Psoas muscle (tissue), 8 donors: ENCODE measurements around the gene PEX1. TPM values are rescaled to one million over a fixed set of nuclear protein-coding genes. Genes with fewer than 3 reads are reported as not detected.

Source experiments
- ATAC-seq, 4 donors: fragments of 200-7000 bp; cut with Tn5 transposase; one replicate each; pipeline ENCODE4 v1.9.1; 2020; ENCODE audit warnings: moderate library complexity in 3 of 4, mild to moderate bottlenecking in 2 of 4
- DNase-seq, 2 donors: peaks; one replicate each; pipeline ENCODE4 v3.0.0-alpha.2; 2020
- H3K27ac ChIP-seq: fragments of 200-600 bp; one replicate; pipeline ENCODE4 v1.8.0; 2022
- H3K27me3 ChIP-seq, 3 donors: fragments of 200-600 bp in 1 of 3; one replicate each; pipeline versions ENCODE4 v1.6.1 to v1.8.0; 2013 to 2022; ENCODE audit warnings: low read length in 2 of 3, mild to moderate bottlenecking in 2 of 3, moderate library complexity in 1 of 3; ENCODE audit not compliant: insufficient read depth in 3 of 3
- H3K36me3 ChIP-seq, 2 donors: fragments of 200-600 bp in 1 of 2; one replicate each; pipeline versions ENCODE4 v1.6.1 to v1.8.0; 2013 to 2022; ENCODE audit warnings: low read depth in 1 of 2, mild to moderate bottlenecking in 1 of 2, moderate library complexity in 1 of 2; ENCODE audit not compliant: insufficient read depth in 1 of 2
- H3K4me1 ChIP-seq: fragments of 200-600 bp; one replicate; pipeline ENCODE4 v1.8.0; 2022
- H3K4me3 ChIP-seq: fragments of 200-600 bp; one replicate; pipeline ENCODE4 v1.8.0; 2022; ENCODE audit warnings: mild to moderate bottlenecking
- H3K9me3 ChIP-seq: fragments of 200-600 bp; one replicate; pipeline ENCODE4 v1.8.0; 2022
- WGBS, 3 donors: extraction: QIAGEN DNeasy Blood & Tissue Kit; methylation state at CpG; one replicate each; pipeline versions ENCODE4 v1.1.6 to v1.1.7; 2013; 5-methylcytosine and 5-hydroxymethylcytosine counted together
- intact Hi-C, 2 donors: fragments of 100-400 bp; cut with DNase I; formaldehyde crosslinking; loops; one replicate each; pipeline versions ENCODE4 v1.11.0 to v1.14.2; 2022
- polyA plus RNA-seq, 3 donors: library from polyadenylated mRNA; stranded (reverse); fragments of 200-250 nt; gene quantifications; one replicate each; pipeline ENCODE4 v1.2.3, GENCODE V29; 2013
- total RNA-seq, 4 donors: library from RNA; stranded (reverse); fragmentation: NEBNext Ultra II Directional in 2 of 4; extraction: Animal tissue kit (Norgen Biotek cat#: 25700) in 2 of 4; gene quantifications; one replicate each; pipeline versions ENCODE4 v1.2.1 to v1.2.4, GENCODE V29; 2021 to 2023
- TF ChIP-seq, protein P1 (sequence below): fragments of 200-600 bp; IDR thresholded peaks from one replicate; pipeline ENCODE4 v1.8.0; 2022; ENCODE audit warnings: antibody characterized with exemption
- donor health status: healthy with polysubstance abuse.
- donor health status: DM: no; HTN: no; CAD: no; lungs with moderate emphysema.
- donor health status: Bipolar disorder and iron deficiency.
- donor health status: healthy.
- donor health status: DM: yes; HTN: yes; CAD: no.
- donor health status: DM: no; HTN: no; CAD: no.
- donor health status: DM: no; HTN: no; CAD: no.
- donor health status: DM: yes; HTN: yes; CAD: no.

The PEX1 gene
- total and polyA plus RNA-seq, 7 donors, result 3.9 to 14.2 (median 11.1) TPM

DNA sequence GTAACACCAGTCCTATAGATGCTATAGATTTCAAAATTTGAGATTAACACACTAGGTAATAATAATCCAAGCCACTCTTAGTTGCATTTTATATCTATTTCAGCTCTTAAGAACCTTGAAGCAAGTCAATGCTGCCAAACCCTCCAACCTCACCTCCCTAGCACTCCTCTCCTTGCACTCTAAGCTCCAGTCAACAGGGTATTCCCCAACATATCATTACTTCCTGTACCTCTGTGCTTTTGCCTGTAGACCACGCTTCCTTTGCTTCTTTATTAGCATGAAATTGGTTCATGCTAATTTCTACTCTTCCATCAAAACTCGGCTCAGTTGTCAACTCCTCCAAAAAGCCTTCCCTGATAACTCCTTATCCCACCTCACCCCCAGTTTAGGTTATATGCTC is 24.6 kb downstream of the PEX1 start:
- no peak overlapping the region for H3K4me3 ChIP-seq
- H3K36me3 ChIP-seq, result peaks cover 2 to 99% of the 10 kb centered on the region in 2 donors
- TF ChIP-seq, protein P1, sequence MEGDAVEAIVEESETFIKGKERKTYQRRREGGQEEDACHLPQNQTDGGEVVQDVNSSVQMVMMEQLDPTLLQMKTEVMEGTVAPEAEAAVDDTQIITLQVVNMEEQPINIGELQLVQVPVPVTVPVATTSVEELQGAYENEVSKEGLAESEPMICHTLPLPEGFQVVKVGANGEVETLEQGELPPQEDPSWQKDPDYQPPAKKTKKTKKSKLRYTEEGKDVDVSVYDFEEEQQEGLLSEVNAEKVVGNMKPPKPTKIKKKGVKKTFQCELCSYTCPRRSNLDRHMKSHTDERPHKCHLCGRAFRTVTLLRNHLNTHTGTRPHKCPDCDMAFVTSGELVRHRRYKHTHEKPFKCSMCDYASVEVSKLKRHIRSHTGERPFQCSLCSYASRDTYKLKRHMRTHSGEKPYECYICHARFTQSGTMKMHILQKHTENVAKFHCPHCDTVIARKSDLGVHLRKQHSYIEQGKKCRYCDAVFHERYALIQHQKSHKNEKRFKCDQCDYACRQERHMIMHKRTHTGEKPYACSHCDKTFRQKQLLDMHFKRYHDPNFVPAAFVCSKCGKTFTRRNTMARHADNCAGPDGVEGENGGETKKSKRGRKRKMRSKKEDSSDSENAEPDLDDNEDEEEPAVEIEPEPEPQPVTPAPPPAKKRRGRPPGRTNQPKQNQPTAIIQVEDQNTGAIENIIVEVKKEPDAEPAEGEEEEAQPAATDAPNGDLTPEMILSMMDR, result no peak
- intact Hi-C loops, result loop anchor here (5.0 to 10.0 kb wide), 2 partner anchors 421 to 429 kb away; no protein-coding TSS in a partner anchor
- DNase-seq (no peak), ATAC-seq (no peak)
- 69 to 83% (median 72%) methylated on average over 2 of the region's 2 CpGs for WGBS, 3 donors
- no peak overlapping the region for H3K27ac ChIP-seq
- H3K4me1 ChIP-seq, result no peaks in the 10 kb centered on the region
- H3K27me3 ChIP-seq, result no peaks in the 10 kb centered on the region
- H3K9me3 ChIP-seq, result no peaks in the 10 kb centered on the region

DNA sequence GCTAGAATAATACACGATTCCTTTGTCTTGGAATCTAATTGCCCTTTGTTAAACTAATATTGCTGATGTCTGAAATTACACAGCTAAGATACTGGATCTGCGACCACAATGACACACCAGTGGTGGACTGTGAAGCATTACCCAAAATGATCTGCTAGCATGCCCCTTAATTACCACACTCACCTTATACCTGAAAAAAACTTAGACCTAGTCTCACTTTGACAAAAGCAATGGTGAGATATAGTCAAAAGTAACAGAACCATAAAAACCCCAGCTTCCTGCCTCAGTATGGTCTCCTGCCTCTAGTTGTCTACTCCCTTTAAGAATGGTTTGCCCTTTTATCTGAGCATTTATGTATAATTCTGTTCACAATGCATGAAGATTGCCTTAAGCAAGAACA is 29.8 kb downstream of the PEX1 start:
- Histone ChIP-seq H3K36me3 (peaks cover 6 to 100% of the 10 kb centered on the region in 2 donors), H3K9me3 (no peaks in the 10 kb centered on the region), H3K4me1 (no peaks in the 10 kb centered on the region), H3K4me3 (no peak overlapping the region), H3K27ac (no peak overlapping the region), H3K27me3 (no peaks in the 10 kb centered on the region)
- ATAC-seq (no peak), DNase-seq (no peak)
- TF ChIP-seq, protein P1, result no peak
- intact Hi-C loops, result loop anchor here (10.0 kb wide), 2 partner anchors 264 to 284 kb away; no protein-coding TSS in a partner anchor
- 92 to 97% (median 96%) methylated on average over 2 of the region's 2 CpGs for WGBS, 3 donors

GRCh38 chr7:92496876-92497275 is 31.4 kb downstream of the PEX1 start:
- TF ChIP-seq, protein P1, result no peak
- no peak for DNase-seq
- no peaks in the 10 kb centered on the region for H3K9me3 ChIP-seq
- no peak overlapping the region for H3K27ac ChIP-seq
- H3K36me3 ChIP-seq, result peaks cover 6 to 100% of the 10 kb centered on the region in 2 donors
- no peak overlapping the region for H3K4me3 ChIP-seq
- H3K4me1 ChIP-seq, result no peaks in the 10 kb centered on the region
- WGBS, 3 donors, result 86 to 95% (median 86%) methylated on average over 2 of the region's 2 CpGs
- ATAC-seq, result no peak
- intact Hi-C loops, result loop anchor here (10.0 kb wide), 2 partner anchors 262 to 282 kb away; no protein-coding TSS in a partner anchor
- H3K27me3 ChIP-seq, result no peaks in the 10 kb centered on the region

- intact Hi-C loops, result loop anchor here (10.0 kb wide), 2 partner anchors 255 to 275 kb away; no protein-coding TSS in a partner anchor
- ATAC-seq (peak; percentile 46 to 89 (median 85)), DNase-seq (no peak)
- Histone ChIP-seq H3K27me3 (no peaks in the 10 kb centered on the region), H3K9me3 (no peaks in the 10 kb centered on the region), H3K4me1 (no peaks in the 10 kb centered on the region), H3K36me3 (peaks cover 4 to 100% of the 10 kb centered on the region in 2 donors), H3K27ac (no peak overlapping the region), H3K4me3 (no peak overlapping the region)
- 56 to 67% (median 62%) methylated on average over 1 of the region's 1 CpG for WGBS, 3 donors
- TF ChIP-seq, protein P1, result no peak
Observed at GRCh38 chr7:92489634-92490033, 38.7 kb downstream of the PEX1 start.

DNA sequence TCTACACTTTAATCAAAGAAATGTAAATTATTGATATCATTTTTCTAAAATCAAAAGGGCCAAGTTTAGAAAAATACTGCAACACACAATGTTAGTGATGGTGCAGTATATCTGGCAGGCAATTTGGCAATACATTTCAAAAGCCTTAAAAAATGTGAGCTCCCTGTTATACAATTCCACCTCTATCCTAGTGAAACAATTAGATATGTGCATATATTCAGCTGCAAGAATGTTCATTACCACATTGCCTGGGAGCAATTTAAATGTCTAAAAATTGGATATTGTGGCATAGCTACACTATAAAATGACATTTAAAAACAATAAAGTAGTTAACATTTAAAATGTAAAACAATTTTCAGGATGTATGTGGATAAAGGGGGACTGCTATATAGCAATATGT is 40.5 kb downstream of the PEX1 start:
- DNase-seq, result no peak
- Histone ChIP-seq H3K4me3 (no peak overlapping the region), H3K27ac (no peak overlapping the region), H3K27me3 (no peaks in the 10 kb centered on the region), H3K36me3 (peaks cover 4 to 85% of the 10 kb centered on the region in 2 donors), H3K9me3 (no peaks in the 10 kb centered on the region), H3K4me1 (no peaks in the 10 kb centered on the region)
- TF ChIP-seq, protein P1, result no peak
- ATAC-seq, result no peak
- intact Hi-C loops, result no loop called here
